H1 (cell line): ENCODE measurements around the gene MDM4. TPM values are rescaled to one million over a fixed set of nuclear protein-coding genes. Genes with fewer than 3 reads are reported as not detected.

Source experiments
- CTCF ChIA-PET: fragments of 300-600 bp; sonication (Branson Sonifier 250); formaldehyde crosslinking; loops from one replicate; lab custom pipeline; 2021; ENCODE audit not compliant: partially characterized antibody; lab: Charles Lee
- POLR2A ChIA-PET: fragments of 300-600 bp; sonication (Branson Sonifier 250); formaldehyde crosslinking; loops from one replicate; lab custom pipeline; 2021; ENCODE audit warnings: inconsistent platforms; ENCODE audit not compliant: partially characterized antibody; lab: Charles Lee
- DNase-seq, 2 experiments: peaks; one replicate each; pipeline versions ENCODE4 v3.0.0 to v3.0.0-alpha.2; 2010 to 2022; ENCODE audit warnings: low spot score in 2 of 2, low read depth in 1 of 2, mixed read lengths in 1 of 2
- FAIRE-seq: peaks from 2 replicates; lab custom pipeline; 2011; peaks lifted over from hg19 to GRCh38; lab: Jason Lieb, UNC
- H2AFZ ChIP-seq: 2 replicates; pipeline ENCODE4 v1.8.1; 2012; ENCODE audit warnings: low read length, inconsistent platforms
- H2AK5ac ChIP-seq: 2 replicates; pipeline ENCODE4 v1.6.1; 2013; ENCODE audit warnings: low read depth, low read length
- H2BK120ac ChIP-seq: replicated peaks from 2 replicates; pipeline ENCODE3; 2013; ENCODE audit warnings: low read depth, low read length, inconsistent platforms
- H2BK12ac ChIP-seq: 2 replicates; pipeline ENCODE4 v1.6.1; 2013; ENCODE audit warnings: low read depth, low read length
- H2BK15ac ChIP-seq: 2 replicates; pipeline ENCODE4 v1.6.1; 2013; ENCODE audit warnings: low read length
- H2BK20ac ChIP-seq: 2 replicates; pipeline ENCODE4 v1.6.1; 2013; ENCODE audit warnings: low read length
- H2BK5ac ChIP-seq: 2 replicates; pipeline ENCODE4 v1.6.1; 2013; ENCODE audit warnings: low read depth, low read length
- H3K14ac ChIP-seq: 2 replicates; pipeline ENCODE4 v1.6.1; 2013; ENCODE audit warnings: inconsistent platforms; ENCODE audit not compliant: insufficient read length
- H3K18ac ChIP-seq: 2 replicates; pipeline ENCODE4 v1.6.1; 2013; ENCODE audit warnings: low read length; ENCODE audit errors: extremely low read depth
- H3K23ac ChIP-seq: 2 replicates; pipeline ENCODE4 v1.6.1; 2013; ENCODE audit warnings: inconsistent platforms; ENCODE audit not compliant: insufficient read length
- H3K23me2 ChIP-seq: 2 replicates; pipeline ENCODE4 v1.6.1; 2013; ENCODE audit warnings: low read depth, low read length
- H3K27ac ChIP-seq: 2 replicates; pipeline ENCODE4 v1.6.1; 2011; ENCODE audit warnings: low read depth, low read length, inconsistent platforms
- H3K27me3 ChIP-seq, 4 experiments: replicated peaks in 1 of 4; 1 replicate in 1 of 4; 2 replicates in 3 of 4; pipeline versions ENCODE4 v1.6.1 to v1.8.1; 2011 to 2013; ENCODE audit warnings: low read length in 3 of 4, mild to moderate bottlenecking in 3 of 4, inconsistent platforms in 2 of 4, mixed read lengths in 2 of 4, moderate library complexity in 1 of 4; ENCODE audit not compliant: control insufficient read depth in 3 of 4, insufficient read depth in 3 of 4; ENCODE audit errors: extremely low read depth in 1 of 4
- H3K36me3 ChIP-seq, 4 experiments: 2 replicates each; pipeline versions ENCODE4 v1.6.1 to v1.8.1; 2011 to 2013; ENCODE audit warnings: mild to moderate bottlenecking in 4 of 4, low read length in 3 of 4, moderate library complexity in 2 of 4, control low read depth in 1 of 4, inconsistent platforms in 1 of 4; ENCODE audit not compliant: insufficient read depth in 4 of 4, control insufficient read depth in 2 of 4
- H3K4ac ChIP-seq: replicated peaks from 2 replicates; pipeline ENCODE3; 2013; ENCODE audit warnings: low read length, low read depth, mixed read lengths, inconsistent platforms; ENCODE audit not compliant: insufficient read length
- H3K4me1 ChIP-seq, 4 experiments: replicated peaks in 1 of 4; 1 replicate in 1 of 4; 2 replicates in 3 of 4; pipeline versions ENCODE4 v1.6.1 to v1.8.1; 2011 to 2013; ENCODE audit warnings: low read length in 3 of 4, inconsistent platforms in 2 of 4, mixed read lengths in 1 of 4; ENCODE audit not compliant: insufficient read depth in 4 of 4, control insufficient read depth in 3 of 4
- H3K4me2 ChIP-seq, 2 experiments: 2 replicates each; pipeline versions ENCODE4 v1.6.1 to v1.8.1; 2011 to 2013; ENCODE audit warnings: low read depth in 2 of 2, low read length in 2 of 2, control low read depth in 1 of 2, inconsistent platforms in 1 of 2, mild to moderate bottlenecking in 1 of 2; ENCODE audit not compliant: insufficient read depth in 1 of 2
- H3K4me3 ChIP-seq, 4 experiments: fragments of 200-600, 300-600 bp in 1 of 4; sonication (generic), shearing (Covaris generic), sonication (Bioruptor Twin) in 1 of 4; 2 replicates each; pipeline versions ENCODE4 v1.5.1 to v1.8.1; 2011 to 2016; ENCODE audit warnings: low read length in 4 of 4, low read depth in 3 of 4, control low read depth in 2 of 4, inconsistent platforms in 2 of 4, mild to moderate bottlenecking in 2 of 4, mixed read lengths in 1 of 4, moderate library complexity in 1 of 4; ENCODE audit not compliant: insufficient read depth in 2 of 4; ENCODE audit errors: extremely low read depth in 1 of 4
- H3K56ac ChIP-seq: replicated peaks from 2 replicates; pipeline ENCODE3; 2013; ENCODE audit warnings: low read depth, mild to moderate bottlenecking, mixed read lengths, low read length, inconsistent platforms; ENCODE audit not compliant: insufficient read length
- H3K79me1 ChIP-seq: 2 replicates; pipeline ENCODE4 v1.6.1; 2013; ENCODE audit warnings: low read depth, low read length, control low read depth
- H3K79me2 ChIP-seq, 2 experiments: 2 replicates each; pipeline versions ENCODE4 v1.6.1 to v1.8.1; 2012 to 2013; ENCODE audit warnings: low read length in 2 of 2, mild to moderate bottlenecking in 2 of 2, inconsistent platforms in 1 of 2; ENCODE audit not compliant: insufficient read depth in 2 of 2, control insufficient read depth in 1 of 2
- H3K9ac ChIP-seq, 4 experiments: replicated peaks in 1 of 4; 1 replicate in 1 of 4; 2 replicates in 3 of 4; pipeline versions ENCODE4 v1.6.1 to v1.8.1; 2011 to 2013; ENCODE audit warnings: low read depth in 3 of 4, low read length in 3 of 4, control low read depth in 2 of 4, mild to moderate bottlenecking in 2 of 4, moderate library complexity in 2 of 4, inconsistent platforms in 1 of 4; ENCODE audit errors: extremely low read depth in 1 of 4
- H3K9me3 ChIP-seq, 2 experiments: 2 replicates each; pipeline versions ENCODE4 v1.6.1 to v1.8.1; 2012 to 2013; ENCODE audit warnings: mild to moderate bottlenecking in 2 of 2, moderate library complexity in 2 of 2, control low read depth in 1 of 2, inconsistent platforms in 1 of 2, low read depth in 1 of 2, low read length in 1 of 2, mixed read lengths in 1 of 2; ENCODE audit not compliant: insufficient read depth in 2 of 2
- H4K20me1 ChIP-seq, 2 experiments: replicated peaks in 1 of 2; 2 replicates each; pipeline versions ENCODE3 to v1.8.1; 2011 to 2013; ENCODE audit warnings: inconsistent platforms in 2 of 2, low read length in 2 of 2, mild to moderate bottlenecking in 1 of 2; ENCODE audit not compliant: insufficient read depth in 2 of 2, control insufficient read depth in 1 of 2
- H4K5ac ChIP-seq: 2 replicates; pipeline ENCODE4 v1.6.1; 2013; ENCODE audit warnings: low read length, low read depth, mixed read lengths, inconsistent platforms; ENCODE audit not compliant: insufficient read length
- H4K8ac ChIP-seq: 2 replicates; pipeline ENCODE4 v1.8.0; 2013; ENCODE audit warnings: mild to moderate bottlenecking, moderate library complexity, low read length, inconsistent platforms; ENCODE audit not compliant: insufficient read depth; ENCODE audit errors: extremely low read depth
- H4K91ac ChIP-seq: replicated peaks from 2 replicates; pipeline ENCODE3; 2013; ENCODE audit warnings: low read length, mixed read lengths, inconsistent platforms; ENCODE audit not compliant: insufficient read length
- ATF2 ChIP-seq: IDR thresholded peaks from 2 replicates; pipeline ENCODE4 v1.6.1; 2012; ENCODE audit warnings: low read length, inconsistent platforms
- CEBPB ChIP-seq: IDR thresholded peaks from 2 replicates; pipeline ENCODE4 v1.6.1; 2012; ENCODE audit warnings: low read depth, low read length
- CHD1 ChIP-seq: IDR thresholded peaks from 2 replicates; pipeline ENCODE4 v1.6.1; 2012; ENCODE audit warnings: low read depth, low read length, improper control_type of control experiment
- EP300 ChIP-seq, 2 experiments: IDR thresholded peaks; 1 replicate in 1 of 2; 2 replicates in 1 of 2; pipeline ENCODE4 v1.6.1; 2011 to 2012; ENCODE audit warnings: low read depth in 2 of 2, low read length in 2 of 2, mild to moderate bottlenecking in 2 of 2, borderline replicate concordance in 1 of 2, inconsistent platforms in 1 of 2, moderate library complexity in 1 of 2
- GTF2F1 ChIP-seq: IDR thresholded peaks from 2 replicates; pipeline ENCODE4 v1.6.1; 2012; ENCODE audit warnings: low read depth, low read length, improper control_type of control experiment, borderline replicate concordance
- HDAC2 ChIP-seq, 2 experiments: fragments of 300-600 bp in 1 of 2; sonication (generic) in 1 of 2; IDR thresholded peaks; 2 replicates each; pipeline ENCODE4 v1.6.1; 2011 to 2012; ENCODE audit warnings: low read depth in 2 of 2, low read length in 2 of 2, mild to moderate bottlenecking in 2 of 2, moderate library complexity in 2 of 2, borderline replicate concordance in 1 of 2, inconsistent platforms in 1 of 2
- NANOG ChIP-seq: IDR thresholded peaks from 2 replicates; pipeline ENCODE4 v1.6.1; 2011; ENCODE audit warnings: low read length, low read depth, mild to moderate bottlenecking, inconsistent platforms; ENCODE audit not compliant: insufficient read depth, poor library complexity, severe bottlenecking
- SAP30 ChIP-seq: fragments of 300-600 bp; sonication (generic); IDR thresholded peaks from 2 replicates; pipeline ENCODE4 v1.7.1; 2012; ENCODE audit warnings: low read length, moderate library complexity, mild to moderate bottlenecking, inconsistent platforms; ENCODE audit not compliant: insufficient read depth, insufficient replicate concordance
- TAF1 ChIP-seq: IDR thresholded peaks from 2 replicates; pipeline ENCODE4 v1.6.1; 2011; ENCODE audit warnings: mild to moderate bottlenecking, low read depth, low read length
- WGBS, 2 experiments: shearing (Covaris generic) in 1 of 2; methylation state at CpG; one replicate each; pipeline versions ENCODE4 v1.1.6 to v1.1.7; 2013 to 2015; ENCODE audit warnings: low lambda C conversion rate in 2 of 2, mixed read lengths in 2 of 2, inconsistent platforms in 1 of 2, low coverage in 1 of 2, missing lambda C conversion rate in 1 of 2; ENCODE audit not compliant: insufficient replicate concordance in 2 of 2, insufficient coverage in 1 of 2, insufficient read length in 1 of 2; ENCODE audit errors: extremely low coverage in 1 of 2, missing lambda C conversion rate in 1 of 2; 5-methylcytosine and 5-hydroxymethylcytosine counted together
- polyA plus RNA-seq, 7 experiments: library from polyadenylated mRNA; depleted of rRNA in 3 of 7; stranded (reverse) in 5 of 7; unstranded in 2 of 7; fragments of >200 nt in 5 of 7; fragments of 200-250 nt in 2 of 7; gene quantifications; 1 replicate in 5 of 7; 2 replicates in 1 of 7; 4 replicates in 1 of 7; pipeline versions ENCODE4 v1.2.1 to v1.2.3, GENCODE V29; 2011 to 2013; ENCODE audit warnings: missing spikeins in 2 of 7, mixed read lengths in 2 of 7
- total RNA-seq: library from RNA; stranded (reverse); fragmentation: NEBNext Ultra II Directional; extraction: Animal tissue kit (Norgen Biotek cat#: 25700); gene quantifications from 2 replicates; pipeline ENCODE4 v1.2.1, GENCODE V29; 2021

Gene MDM4
- total and polyA plus RNA-seq, 2 of the 8 experiments (the other 6 are each of a cell fraction or from before 2014, with no cell fraction given): 10.8 to 84.9 TPM

- Histone ChIP-seq H3K27ac (no peak overlapping the region), H3K23ac (no peak overlapping the region), H4K91ac (no peak overlapping the region), H4K20me1 (peaks cover 1 to 2% of the 10 kb centered on the region in 2 experiments), H3K14ac (no peak overlapping the region), H4K8ac (no peak overlapping the region), H4K5ac (no peak overlapping the region), H3K56ac (no peak overlapping the region), H2AFZ (no peak overlapping the region), H3K23me2 (no peaks in the 10 kb centered on the region), H2BK5ac (no peak overlapping the region), H3K4me3 (no peak overlapping the region), H3K9ac (no peak overlapping the region), H2BK12ac (no peak overlapping the region), H3K79me1 (no peaks in the 10 kb centered on the region; the same call in 1 of the 2 replicates), H2BK20ac (no peak overlapping the region), H3K79me2 (no peaks in the 10 kb centered on the region), H3K9me3 (no peaks in the 10 kb centered on the region), H3K36me3 (no peaks in the 10 kb centered on the region; a peak in 1 of 8 replicates), H3K4ac (no peak overlapping the region), H3K4me1 (peaks cover 0 to 26% (median 15%) of the 10 kb centered on the region in 4 experiments; a peak in 6 of 7 replicates), H2BK120ac (no peak overlapping the region), H3K27me3 (no peaks in the 10 kb centered on the region; a peak in 1 of 7 replicates), H3K4me2 (peak overlapping the region in 1 of 2 experiments; percentile 12; a peak in 1 of 4 replicates), H2AK5ac (no peak overlapping the region), H3K18ac (no peak overlapping the region), H2BK15ac (no peak overlapping the region)
- FAIRE-seq (no peak), DNase-seq (no peak)
- WGBS, 2 experiments: 39% methylated on average over 4 of the region's 4 CpGs; no CpG with 5 or more reads in 1 of the 2 experiments
- ChIA-PET CTCF (interaction anchor here (0.6 to 28.0 kb wide), 33 partner anchors 9 to 324 kb away, joined by 3 to 397 read pairs (median 8); partner anchors contain the start of gene LRRN2), POLR2A (interaction anchor here (0.9 to 1.9 kb wide), 7 partner anchors 49 to 242 kb away, joined by 3 to 6 read pairs (median 4); partner anchors contain the start of genes MDM4 and PIK3C2B)
- TF ChIP-seq TAF1: no peak
- TF ChIP-seq GTF2F1: no peak
- no peak for TF ChIP-seq CHD1
- no peak for TF ChIP-seq CEBPB
- TF ChIP-seq SAP30: peak; percentile 72
- TF ChIP-seq NANOG: no peak
- no peak for TF ChIP-seq ATF2
- TF ChIP-seq HDAC2 (IDR thresholded peaks at IDR 0.05; ENCODE audit: borderline replicate concordance in 1 of 2, low read depth in 2 of 2, low read length in 2 of 2): no peak
- no peak for TF ChIP-seq EP300 (IDR thresholded peaks at IDR 0.05; ENCODE audit: borderline replicate concordance in 1 of 2, low read depth in 2 of 2, low read length in 2 of 2)
Measured at GRCh38 chr1:204564835-204565234, 48.6 kb downstream of the MDM4 start.
